ENCODE data around the gene LCORL.

DNA sequence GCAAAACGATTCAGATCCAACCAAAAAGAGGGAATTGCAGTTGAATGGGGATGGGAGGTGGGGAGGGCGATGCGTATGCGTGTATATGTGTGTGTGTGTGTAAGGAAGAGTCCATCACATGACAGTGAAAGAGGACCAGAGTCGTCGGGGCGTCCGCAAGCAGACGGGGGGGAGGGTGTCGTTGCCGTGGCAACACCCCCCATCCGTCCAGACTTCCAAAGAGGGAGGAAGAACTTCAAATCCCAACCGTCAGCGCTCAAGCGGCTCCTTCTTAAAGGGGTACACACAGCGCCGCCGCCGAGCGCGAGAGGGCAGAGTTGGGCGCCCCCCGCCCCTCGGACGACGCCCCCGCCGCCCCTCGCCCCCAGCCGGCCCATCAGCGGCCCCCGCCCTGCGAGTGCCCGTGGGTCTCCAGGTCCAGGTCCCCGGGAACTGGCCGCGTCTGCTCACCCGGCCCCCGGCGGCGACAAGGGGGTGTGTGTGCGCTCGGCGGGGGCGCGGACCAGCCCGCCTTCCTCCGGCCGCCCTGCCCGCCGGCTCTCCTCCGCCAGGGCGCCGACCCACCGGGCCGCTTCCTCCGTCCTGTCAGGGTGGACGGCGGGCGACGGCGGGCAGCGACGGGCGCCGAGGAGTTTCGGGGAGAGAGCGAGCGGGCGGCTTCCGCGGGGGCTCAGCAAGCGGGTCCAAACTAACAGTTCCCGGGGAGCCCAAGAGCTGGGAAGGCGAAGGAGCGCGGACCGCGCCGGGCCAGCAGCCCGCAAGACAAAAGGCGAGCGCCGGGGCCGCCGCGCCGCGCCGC, 685 bp downstream of the LCORL start:
- TF ChIP-seq SMC3 (IDR thresholded peaks at IDR 0.05) (no peak), MAZ (IDR thresholded peaks at IDR 0.05; ENCODE audit: borderline replicate concordance, low read depth, low read length) (no peak)

All from A549 (cell line).